NCI-H2081 treated with DMSO at 0.1 percent for 48 hours (cell line): ENCODE results near the gene CFAP58.
"Not testable (repeated sequence)": the region's sequence is repeated elsewhere in the genome, so short reads cannot be mapped to it uniquely, and the experiment has no call there.

Source experiments
- DNase-seq: peaks from one replicate; lab custom pipeline; 2025; lab: John Stamatoyannopoulos, UW

The CFAP58 gene

GRCh38 chr10:104435822-104436221 lies 82.2 kb downstream of the CFAP58 start:
- DNase-seq: no peak

GRCh38 chr10:104437226-104437625 lies 83.6 kb downstream of the CFAP58 start:
- DNase-seq: no peak

- no peak for DNase-seq
Measured at GRCh38 chr10:104440221-104440620, 86.6 kb downstream of the CFAP58 start.

GRCh38 chr10:104441329-104442000 lies 87.8 kb downstream of the CFAP58 start:
- no peak for DNase-seq

- no peak for DNase-seq
Measured at GRCh38 chr10:104445359-104445758, 91.7 kb downstream of the CFAP58 start.

- no peak for DNase-seq
Measured at GRCh38 chr10:104446151-104446550, 92.5 kb downstream of the CFAP58 start.

GRCh38 chr10:104447331-104447730 lies 93.7 kb downstream of the CFAP58 start:
- no peak for DNase-seq

- no peak for DNase-seq
Measured at GRCh38 chr10:104447906-104448305, 94.3 kb downstream of the CFAP58 start.

GRCh38 chr10:104449391-104449790 lies 95.8 kb downstream of the CFAP58 start:
- DNase-seq: no peak

- DNase-seq: no peak
Measured at GRCh38 chr10:104450490-104450889, 96.9 kb downstream of the CFAP58 start.

GRCh38 chr10:104450954-104451353 lies 97.3 kb downstream of the CFAP58 start:
- DNase-seq: no peak

- DNase-seq: no peak
Measured at GRCh38 chr10:104452977-104453376, 99.3 kb downstream of the CFAP58 start.

- DNase-seq: no peak
Measured at GRCh38 chr10:104456802-104457542, 103.3 kb downstream of the CFAP58 start.

GRCh38 chr10:104457543-104457828 lies 103.9 kb downstream of the CFAP58 start:
- no peak for DNase-seq

- not testable (repeated sequence) for DNase-seq
Measured at GRCh38 chr10:104465575-104465974, 111.9 kb downstream of the CFAP58 start.

- not testable (repeated sequence) for DNase-seq
Measured at GRCh38 chr10:104468818-104469217, 115.2 kb downstream of the CFAP58 start.

- no peak for DNase-seq
Measured at GRCh38 chr10:104472505-104472904, 118.9 kb downstream of the CFAP58 start.

GRCh38 chr10:104472957-104473745 lies 119.5 kb downstream of the CFAP58 start:
- no peak for DNase-seq

- no peak for DNase-seq
Measured at GRCh38 chr10:104478380-104478779, 124.7 kb downstream of the CFAP58 start.

- DNase-seq: no peak
Measured at GRCh38 chr10:104479906-104480593, 126.4 kb downstream of the CFAP58 start.

GRCh38 chr10:104480797-104481196 lies 127.2 kb downstream of the CFAP58 start:
- no peak for DNase-seq

- no peak for DNase-seq
Measured at GRCh38 chr10:104483582-104483981, 129.9 kb downstream of the CFAP58 start.
